HepG2 (cell line): ENCODE results near the gene L3MBTL1. TPM values are rescaled to one million over a fixed set of nuclear protein-coding genes. Genes with fewer than 3 reads are reported as not detected.

ENCODE experiments used
- AHDC1 ChIP-seq: sonication (generic); formaldehyde crosslinking; IDR thresholded peaks from 2 replicates; pipeline ENCODE4 v1.5.1; 2020; ENCODE audit warnings: mild to moderate bottlenecking, missing genetic modification reagents, borderline replicate concordance
- ATF2 ChIP-seq: sonication (generic); formaldehyde crosslinking; IDR thresholded peaks from 2 replicates; pipeline ENCODE4 v1.4.0; 2020; ENCODE audit warnings: missing genetic modification reagents
- ATF5 ChIP-seq: sonication (generic); formaldehyde crosslinking; IDR thresholded peaks from 2 replicates; pipeline ENCODE4 v1.4.0; 2020; ENCODE audit warnings: mild to moderate bottlenecking, low read depth, missing genetic modification reagents
- BCL6 ChIP-seq: IDR thresholded peaks from 2 replicates; pipeline ENCODE4 v1.6.1; 2016; ENCODE audit warnings: missing genetic modification reagents, missing compliant biosample characterization
- HHEX ChIP-seq: IDR thresholded peaks from 2 replicates; pipeline ENCODE4 v1.6.1; 2016; ENCODE audit warnings: control low read depth
- HMGXB4 ChIP-seq, 2 experiments: sonication (generic) in 1 of 2; formaldehyde crosslinking in 1 of 2; IDR thresholded peaks; 2 replicates each; pipeline versions ENCODE4 v1.4.0 to v1.6.1; 2018 to 2020; ENCODE audit warnings: missing genetic modification reagents in 2 of 2, borderline replicate concordance in 1 of 2, low read depth in 1 of 2, mild to moderate bottlenecking in 1 of 2, missing biosample characterization in 1 of 2
- KLF15 ChIP-seq: sonication (generic); formaldehyde crosslinking; IDR thresholded peaks from 2 replicates; pipeline ENCODE4 v1.8.1; 2023; ENCODE audit warnings: borderline replicate concordance, mild to moderate bottlenecking, inconsistent platforms, missing genetic modification reagents, mixed read lengths
- LBX2 ChIP-seq: sonication (generic); formaldehyde crosslinking; IDR thresholded peaks from 2 replicates; pipeline ENCODE4 v1.5.0; 2020; ENCODE audit warnings: missing genetic modification reagents, mild to moderate bottlenecking, borderline replicate concordance
- PBX3 ChIP-seq: sonication (generic); formaldehyde crosslinking; IDR thresholded peaks from 2 replicates; pipeline ENCODE4 v1.8.1; 2023; ENCODE audit warnings: missing genetic modification reagents, inconsistent platforms, borderline replicate concordance
- SNAPC2 ChIP-seq: sonication (generic); formaldehyde crosslinking; IDR thresholded peaks from 2 replicates; pipeline ENCODE4 v1.8.1; 2022; ENCODE audit warnings: mild to moderate bottlenecking, missing genetic modification reagents
- SOX6 ChIP-seq, 2 experiments: fragments of 450-650 bp in 1 of 2; sonication (generic) in 1 of 2; formaldehyde crosslinking in 1 of 2; IDR thresholded peaks; 2 replicates each; pipeline versions ENCODE4 v1.4.0 to v1.6.1; 2017 to 2020; ENCODE audit warnings: antibody characterized with exemption in 1 of 2, mild to moderate bottlenecking in 1 of 2, missing genetic modification reagents in 1 of 2
- SSRP1 ChIP-seq: IDR thresholded peaks from 2 replicates; pipeline ENCODE4 v1.6.1; 2016; ENCODE audit warnings: control low read depth
- ZC3H13 ChIP-seq: sonication (generic); formaldehyde crosslinking; IDR thresholded peaks from 2 replicates; pipeline ENCODE4 v1.8.1; 2023; ENCODE audit warnings: mild to moderate bottlenecking, missing genetic modification reagents, moderate library complexity
- ZFP62 ChIP-seq: sonication (generic); formaldehyde crosslinking; IDR thresholded peaks from 2 replicates; pipeline ENCODE4 v1.4.0; 2020; ENCODE audit warnings: missing genetic modification reagents
- ZNF383 ChIP-seq: sonication (generic); formaldehyde crosslinking; IDR thresholded peaks from 2 replicates; pipeline ENCODE4 v1.4.0; 2020; ENCODE audit warnings: missing genetic modification reagents, mild to moderate bottlenecking, borderline replicate concordance
- ZNF790 ChIP-seq: sonication (generic); formaldehyde crosslinking; IDR thresholded peaks from 2 replicates; pipeline ENCODE4 v1.8.0; 2022; ENCODE audit warnings: missing genetic modification reagents, mild to moderate bottlenecking, borderline replicate concordance
- polyA plus RNA-seq, 8 experiments: library from polyadenylated mRNA; depleted of rRNA in 3 of 8; stranded (reverse) in 7 of 8; unstranded in 1 of 8; fragments of >200 nt; fragmentation: Illumina TruSeq in 4 of 8; extraction: Trizol in 4 of 8; gene quantifications; 2 replicates each; pipeline versions ENCODE4 v1.2.1 to v1.2.3, GENCODE V29; 2011 to 2016; ENCODE audit warnings: low read depth in 4 of 8, missing spikeins in 1 of 8, mixed read lengths in 1 of 8; ENCODE audit not compliant: insufficient read depth in 1 of 8
- total RNA-seq, 5 experiments: library from RNA; depleted of rRNA; stranded (reverse); fragments of >200 nt; fragmentation: Illumina TruSeq; extraction: Trizol; gene quantifications; 2 replicates each; pipeline ENCODE4 v1.2.3, GENCODE V29; 2016; ENCODE audit warnings: low read depth in 1 of 5

L3MBTL1 gene
- total and polyA plus RNA-seq, 2 of the 13 experiments (the other 11 are each of a cell fraction or from before 2014, with no cell fraction given), result 9.0 to 17.8 TPM

GRCh38 chr20:43513931-43514647 is 6.6 kb downstream of the L3MBTL1 start (continued):
- TF ChIP-seq ATF2 (CRISPR knock-in tag), result no peak
- peak; percentile 66; the same call in 1 of the 2 replicates for TF ChIP-seq ZNF790 (CRISPR knock-in tag)
- TF ChIP-seq ZC3H13 (CRISPR knock-in tag), result 0 out of 2 replicates have a peak, but pooled peaks have one; percentile 40
- TF ChIP-seq ZFP62 (CRISPR knock-in tag), result no peak
- 0 out of 2 replicates have a peak, but pooled peaks have one; percentile 21 for TF ChIP-seq SNAPC2 (CRISPR knock-in tag)
- TF ChIP-seq ZNF383, result no peak
- TF ChIP-seq ATF5 (CRISPR knock-in tag), result peak; percentile 79
- no peak for TF ChIP-seq HHEX (CRISPR knock-in tag)
- TF ChIP-seq BCL6 (CRISPR knock-in tag), result peak; percentile 30; the same call in 1 of the 2 replicates
- TF ChIP-seq SSRP1 (CRISPR knock-in tag), result no peak
- TF ChIP-seq AHDC1 (CRISPR knock-in tag), result no peak
- TF ChIP-seq LBX2 (CRISPR knock-in tag), result 0 out of 2 replicates have a peak, but pooled peaks have one; percentile 24
- peak; percentile 59; the same call in 1 of the 2 replicates for TF ChIP-seq KLF15 (CRISPR knock-in tag)
- TF ChIP-seq HMGXB4 (CRISPR knock-in tag; IDR thresholded peaks at IDR 0.05; ENCODE audit: borderline replicate concordance in 1 of 2, low read depth in 1 of 2), result peak; percentile 61 to 85; a peak in 3 of 4 replicates
- TF ChIP-seq SOX6 (IDR thresholded peaks at IDR 0.05), result no peak
- TF ChIP-seq SOX6 (CRISPR knock-in tag; IDR thresholded peaks at IDR 0.05), result peak; percentile 62
- TF ChIP-seq PBX3 (CRISPR knock-in tag), result no peak
